Inflammatory macrophage (primary cell): Measurements from ENCODE around the gene PTPRA.

Source experiments
- DNase-seq, 2 donors: peaks; one replicate each; pipeline ENCODE4 v3.0.0-alpha.2; 2020 to 2022

Gene PTPRA

DNA sequence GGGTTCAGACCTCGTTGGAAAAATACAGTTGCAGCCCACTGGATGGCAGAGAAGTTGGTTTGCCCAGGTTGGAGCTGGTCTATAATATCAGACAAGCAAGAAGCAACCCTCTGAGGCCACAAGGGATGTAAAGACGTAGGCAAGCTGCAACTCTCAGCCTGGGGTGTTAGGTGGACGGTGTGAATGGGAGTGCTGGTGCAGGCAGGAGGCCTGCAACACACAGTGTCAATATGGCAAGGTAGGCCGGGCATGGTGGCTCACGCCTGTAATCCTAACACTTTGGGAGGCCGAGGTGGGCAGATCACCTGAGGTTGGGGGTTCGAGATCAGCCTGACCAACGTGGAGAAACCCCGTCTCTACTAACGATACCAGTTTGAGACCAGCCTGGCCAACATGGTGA, 22.2 kb upstream of the PTPRA start:
- DNase-seq = no peak

DNA sequence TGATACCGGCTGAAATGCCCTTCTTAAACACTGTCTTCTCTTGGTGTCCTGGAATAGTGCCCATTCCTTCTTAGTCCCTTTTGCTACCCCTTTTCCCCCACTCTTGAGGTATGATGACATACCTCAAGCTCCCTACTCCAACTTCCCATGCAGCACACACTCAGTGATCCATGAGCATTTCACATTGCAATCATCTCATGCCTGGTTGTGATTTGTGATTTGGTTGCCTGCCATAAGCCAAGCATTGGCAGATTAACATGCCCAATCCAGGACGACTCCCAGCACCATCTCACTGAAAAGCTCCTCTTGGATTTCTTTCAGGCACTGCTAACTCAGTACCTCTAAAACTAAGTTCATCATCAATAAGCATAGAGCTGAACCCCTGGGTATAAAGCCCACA, 14.7 kb upstream of the PTPRA start:
- DNase-seq = no peak

DNA sequence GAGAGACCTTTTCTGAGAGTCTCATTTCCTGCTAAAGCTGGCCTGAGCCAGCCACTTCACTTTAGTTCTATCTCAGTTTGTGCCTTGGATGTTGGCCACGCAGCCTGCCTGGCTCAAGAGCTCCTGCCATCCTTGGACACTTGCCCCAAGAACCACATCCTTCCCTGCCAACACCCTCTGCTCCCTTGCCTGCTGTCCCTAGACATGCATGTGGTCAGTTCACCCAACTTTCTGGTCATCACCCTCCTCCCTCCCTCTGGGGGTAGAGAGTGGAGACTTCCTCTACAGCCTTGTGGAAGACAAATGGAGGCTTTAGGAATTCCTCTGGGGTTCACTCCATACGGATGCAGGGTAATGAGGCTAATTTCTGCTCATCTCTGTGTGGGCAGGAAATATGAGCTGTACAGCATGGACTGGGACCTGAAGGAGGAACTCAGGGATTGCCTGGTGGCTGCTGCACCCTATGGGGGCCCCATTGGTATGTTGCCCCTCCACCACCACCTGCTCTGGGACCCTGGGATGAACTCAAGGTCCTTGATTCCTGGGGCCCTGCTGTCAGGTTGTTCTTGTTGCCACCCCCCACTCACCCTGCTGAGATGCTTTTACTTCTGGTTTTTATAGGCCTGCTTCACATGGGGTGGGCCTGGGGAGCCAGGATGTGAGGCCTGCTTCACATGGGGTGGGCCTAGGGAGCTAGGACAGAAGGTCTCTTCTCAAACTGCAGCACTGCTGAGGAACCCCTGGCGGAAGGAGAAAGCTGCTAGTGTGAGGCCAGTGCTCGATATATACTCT, 13.8 kb upstream of the PTPRA start:
- peak in 1 of 2 donors; percentile 8 for DNase-seq

DNA sequence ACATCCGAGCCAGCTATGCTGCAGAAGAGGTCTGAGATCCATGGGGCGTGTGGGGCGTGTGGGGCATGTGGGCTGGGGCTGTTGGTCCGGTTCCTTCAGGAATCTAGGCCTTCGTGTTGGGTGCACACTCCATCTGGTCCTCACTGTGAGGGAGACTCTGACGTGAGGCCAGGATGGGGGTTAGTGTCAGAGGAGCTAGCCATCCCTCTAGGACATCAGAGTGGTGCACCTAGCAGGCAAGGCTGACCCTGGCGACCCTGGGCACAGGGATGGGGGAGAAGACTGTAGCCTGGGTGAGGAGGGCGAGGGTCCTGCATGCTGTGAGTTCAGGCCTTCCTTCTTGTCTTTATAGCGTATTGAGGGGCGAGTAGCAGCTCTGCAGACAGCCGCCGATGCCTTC, 8.7 kb upstream of the PTPRA start:
- no peak for DNase-seq

DNA sequence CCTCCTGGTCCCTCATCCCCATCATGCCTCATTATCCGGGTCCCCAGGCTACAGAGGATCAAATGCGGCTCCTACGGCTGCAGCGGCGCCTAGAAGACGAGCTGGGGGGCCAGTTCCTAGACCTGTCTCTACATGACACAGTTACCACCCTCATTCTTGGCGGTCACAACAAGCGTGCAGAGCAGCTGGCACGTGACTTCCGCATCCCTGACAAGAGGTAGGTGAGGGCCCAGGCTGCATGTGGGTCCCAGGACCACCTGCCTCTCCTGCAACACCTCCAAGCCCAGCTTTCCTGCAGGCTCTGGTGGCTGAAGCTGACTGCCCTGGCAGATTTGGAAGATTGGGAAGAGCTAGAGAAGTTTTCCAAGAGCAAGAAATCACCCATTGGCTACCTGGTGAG, 8.2 kb upstream of the PTPRA start:
- no peak for DNase-seq

DNA sequence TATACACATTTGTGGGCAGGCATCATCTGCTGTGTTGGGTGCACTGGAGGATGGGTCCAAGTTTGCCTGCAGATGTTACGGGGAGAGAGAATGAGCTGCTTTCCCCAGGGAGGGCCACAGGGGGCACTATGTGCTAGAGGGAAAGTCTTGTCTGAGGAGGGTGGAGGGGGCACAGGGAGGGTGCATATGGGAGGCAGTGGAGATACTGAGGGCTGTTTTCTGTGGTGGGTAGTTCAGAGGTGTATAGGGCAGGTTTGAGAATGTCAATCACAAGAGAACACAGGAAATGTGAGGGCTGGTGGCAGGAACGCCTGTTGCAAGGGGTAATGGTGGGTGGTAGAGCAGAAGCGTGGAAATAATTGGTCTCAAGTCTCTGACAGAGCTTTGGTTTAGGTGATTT, 7.7 kb upstream of the PTPRA start:
- no peak for DNase-seq

DNA sequence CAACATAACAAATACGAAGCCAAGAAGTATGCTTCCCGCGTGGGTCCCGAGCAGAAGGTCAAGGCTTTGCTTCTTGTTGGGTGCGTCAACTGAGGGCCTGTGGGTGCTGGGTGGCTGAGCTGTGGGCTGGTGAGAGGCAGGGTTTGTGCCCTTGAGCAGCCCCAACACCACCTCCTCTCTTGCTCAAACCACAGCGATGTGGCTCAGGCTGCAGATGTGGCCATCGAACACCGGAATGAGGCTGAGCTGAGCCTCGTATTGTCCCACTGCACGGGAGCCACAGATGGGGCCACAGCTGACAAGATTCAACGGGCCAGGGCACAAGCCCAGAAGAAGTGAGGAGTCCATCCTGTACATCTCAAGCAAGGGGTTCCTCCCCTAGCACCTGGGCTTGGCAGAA, 7.0 kb upstream of the PTPRA start:
- no peak for DNase-seq

DNA sequence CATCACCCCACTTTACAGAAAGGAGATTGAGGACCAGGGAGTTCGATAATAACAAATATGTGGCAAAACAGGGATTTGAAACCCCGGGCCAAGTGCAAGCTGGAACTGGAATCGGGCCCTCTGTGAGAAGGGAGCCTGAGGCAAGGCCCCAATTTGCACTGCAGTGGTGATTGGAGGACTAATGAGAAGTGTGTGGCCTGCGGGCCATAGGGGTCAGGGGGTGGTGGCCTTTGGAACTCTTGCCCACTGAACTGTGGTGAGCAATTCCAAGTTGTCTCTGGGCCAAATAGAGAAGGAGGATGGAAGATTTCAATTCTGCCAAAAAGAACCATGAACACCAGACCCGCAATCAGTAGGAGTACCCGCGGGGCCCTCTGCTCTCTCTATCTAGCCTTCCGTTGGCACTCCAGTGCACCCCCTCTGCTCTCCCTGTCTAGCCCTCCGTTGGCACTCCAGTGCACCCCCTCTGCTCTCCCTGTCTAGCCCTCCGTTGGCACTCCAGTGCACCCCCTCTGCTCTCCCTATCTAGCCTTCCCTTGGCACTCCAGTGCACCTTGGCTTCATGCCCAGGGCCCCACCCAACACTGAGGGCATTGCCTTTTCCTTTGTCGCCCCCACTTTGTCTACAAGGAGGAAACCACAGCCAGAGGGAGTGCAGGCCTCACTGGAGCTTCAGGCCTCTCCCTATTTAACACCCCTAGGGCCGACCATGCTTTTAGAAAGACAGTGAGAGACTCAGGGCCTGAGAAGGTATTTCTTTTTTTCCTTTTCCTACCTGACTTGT, 6.0 kb upstream of the PTPRA start:
- peak; percentile 34 to 41 for DNase-seq

DNA sequence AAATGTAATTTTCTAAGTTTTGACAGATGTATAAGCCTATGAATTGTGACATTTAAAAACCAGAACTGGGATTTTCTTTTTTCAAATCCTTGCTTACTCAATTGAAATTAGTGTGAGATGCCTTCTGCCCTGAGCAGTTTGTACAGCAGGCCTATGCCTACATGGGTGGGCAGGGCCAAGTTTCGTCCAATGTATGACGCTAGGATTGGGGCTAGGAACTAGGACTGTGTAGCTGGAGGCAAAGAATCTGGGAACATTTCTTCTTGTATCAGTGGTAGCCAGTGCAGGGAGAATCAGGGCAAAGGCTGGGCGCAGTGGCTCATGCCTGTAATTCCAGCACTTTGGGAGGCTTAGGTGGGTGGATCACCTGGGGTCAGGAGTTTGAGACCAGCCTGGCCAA, 3.9 kb upstream of the PTPRA start:
- DNase-seq = no peak

DNA sequence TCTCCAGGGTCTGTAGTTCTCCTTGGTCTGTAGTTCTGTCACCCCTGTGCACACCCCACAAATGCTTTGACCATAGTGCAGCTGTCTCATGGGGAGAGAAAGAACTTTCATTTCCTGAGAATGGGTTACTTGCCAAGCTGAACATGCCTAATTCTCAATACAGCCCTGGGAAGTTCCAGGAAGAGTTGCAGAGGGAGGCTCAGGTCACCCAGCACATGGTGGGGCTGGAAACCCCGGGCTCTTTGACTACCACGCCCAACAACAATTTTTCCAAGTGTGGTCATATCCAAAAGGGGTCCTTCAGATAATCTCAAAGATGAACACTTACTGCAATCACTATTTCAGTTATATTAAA, 2.2 kb upstream of the PTPRA start:
- no peak for DNase-seq

DNA sequence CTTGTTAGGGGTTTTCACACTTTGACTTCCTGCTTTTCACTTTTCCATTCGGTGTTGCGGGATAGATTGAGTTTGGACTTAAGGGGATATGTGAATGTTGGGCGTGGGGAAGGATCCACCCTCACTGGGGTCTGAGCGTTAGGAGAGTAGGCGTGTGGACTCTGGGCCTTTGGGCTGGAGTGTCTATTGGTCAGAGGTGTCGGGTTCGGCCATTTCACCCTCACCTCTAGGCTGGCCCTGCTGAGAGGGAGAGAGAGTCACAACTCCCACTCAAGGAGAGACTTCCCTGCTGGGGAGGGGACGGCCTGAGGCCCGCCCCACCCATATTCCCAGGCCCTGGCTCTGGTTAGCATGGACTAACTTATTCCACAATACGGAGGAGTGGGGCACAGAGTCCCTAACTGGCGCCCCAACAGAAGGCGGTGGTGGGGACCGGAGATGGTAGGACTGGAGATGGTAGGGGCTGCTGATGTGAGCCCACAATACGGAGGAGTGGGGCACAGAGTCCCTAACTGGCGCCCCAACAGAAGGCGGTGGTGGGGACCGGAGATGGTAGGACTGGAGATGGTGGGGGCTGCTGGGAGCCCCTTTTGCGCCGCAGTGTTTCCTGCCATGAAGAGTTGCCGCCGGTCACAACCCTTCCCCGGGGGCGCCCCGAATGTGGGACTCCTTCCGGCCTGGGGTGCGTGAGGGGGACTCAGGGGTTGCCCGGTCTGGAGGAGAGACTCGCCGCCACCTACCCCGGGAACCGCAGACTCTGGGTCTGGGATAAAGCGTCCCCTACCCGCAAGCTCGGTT, 1.4 kb upstream of the PTPRA start:
- DNase-seq = peak in 1 of 2 donors; percentile 41

DNA sequence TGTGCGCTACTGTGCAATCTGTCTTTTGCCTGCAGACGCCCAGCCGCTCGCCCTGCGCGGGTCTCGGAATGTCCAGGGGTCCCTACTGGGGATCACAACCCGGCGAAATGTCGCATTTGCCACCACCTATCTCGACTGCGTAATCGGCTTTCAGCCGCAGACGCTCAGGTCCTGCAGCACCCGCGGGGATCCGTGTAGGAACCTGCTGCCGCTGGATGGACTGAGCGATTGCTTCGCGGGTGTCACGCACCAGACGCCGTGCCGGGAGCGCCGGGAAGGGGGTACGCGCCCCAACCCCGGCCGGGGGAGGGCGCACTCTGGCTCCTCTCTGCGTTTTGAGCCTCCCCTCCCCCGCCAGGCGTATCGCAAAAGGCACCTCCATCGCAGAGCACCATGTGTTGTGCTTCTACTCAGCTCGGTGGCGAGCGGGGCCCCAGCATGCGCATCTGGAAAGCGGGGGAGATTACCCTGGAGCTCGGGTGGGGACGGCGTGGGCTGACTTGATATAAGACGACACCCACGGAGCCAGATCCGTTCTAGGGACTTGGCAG, 747 bp upstream of the PTPRA start:
- DNase-seq = peak; percentile 62 to 78

DNA sequence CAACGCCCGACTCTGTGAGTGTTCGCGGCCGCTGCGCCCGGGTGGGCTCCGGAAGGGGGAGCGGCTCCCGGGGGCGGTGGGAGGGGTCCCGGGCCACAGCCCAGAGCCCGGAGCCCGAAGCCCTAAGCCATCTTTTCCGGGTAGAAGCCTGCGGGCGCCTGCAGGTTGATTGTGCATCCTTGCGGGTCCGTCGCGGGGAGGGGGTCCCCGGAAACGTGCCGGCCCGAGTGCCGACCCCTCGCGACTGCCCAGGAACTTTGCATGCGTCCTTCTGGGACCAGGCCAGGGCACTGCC, 413 bp downstream of the PTPRA start:
- DNase-seq = peak; percentile 38 to 78

DNA sequence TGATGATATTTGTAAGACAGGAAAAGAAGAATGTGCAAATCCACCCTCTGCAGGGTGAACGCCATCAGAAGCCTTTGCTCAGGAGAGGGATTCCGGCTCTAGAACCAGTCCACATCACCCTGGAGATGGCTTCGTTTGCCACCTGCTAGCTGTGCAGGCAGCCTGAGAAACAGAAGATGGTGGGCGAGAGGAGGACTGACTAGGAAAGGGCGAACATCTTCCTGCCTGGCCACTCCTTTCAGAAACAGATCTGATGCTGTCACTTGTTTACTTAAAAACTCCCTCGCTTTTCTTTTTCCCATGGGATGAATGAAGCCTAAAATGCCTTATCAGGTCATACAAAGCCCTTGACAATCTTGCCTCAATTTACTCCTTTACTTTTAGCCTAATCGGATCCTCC, 1.2 kb downstream of the PTPRA start:
- DNase-seq = peak in 1 of 2 donors; percentile 38

DNA sequence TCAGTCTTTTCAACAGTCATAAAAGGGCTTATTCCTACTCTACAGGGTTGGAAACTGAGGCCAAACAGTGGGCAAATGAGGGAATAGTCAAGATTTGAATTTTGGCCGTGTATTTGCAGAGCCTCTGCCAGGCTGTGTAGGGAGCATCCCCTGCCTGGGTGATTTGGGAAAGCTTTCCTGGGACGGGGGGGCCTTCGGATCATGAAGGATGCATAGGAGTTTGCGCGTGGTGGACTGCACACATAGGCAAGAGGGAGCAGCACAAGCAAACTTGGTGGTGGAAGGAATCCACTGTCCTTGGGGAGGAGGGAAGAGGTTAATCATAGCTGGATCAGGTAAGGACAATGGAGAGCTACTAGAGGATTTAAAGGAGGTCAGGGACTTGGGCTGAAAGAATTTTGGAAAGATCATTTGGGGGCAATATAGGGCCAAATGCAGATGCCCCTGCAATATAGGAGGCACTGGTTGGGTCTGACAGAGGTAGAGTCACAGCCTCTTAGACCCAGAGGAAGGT, 2.5 kb downstream of the PTPRA start:
- DNase-seq = no peak

DNA sequence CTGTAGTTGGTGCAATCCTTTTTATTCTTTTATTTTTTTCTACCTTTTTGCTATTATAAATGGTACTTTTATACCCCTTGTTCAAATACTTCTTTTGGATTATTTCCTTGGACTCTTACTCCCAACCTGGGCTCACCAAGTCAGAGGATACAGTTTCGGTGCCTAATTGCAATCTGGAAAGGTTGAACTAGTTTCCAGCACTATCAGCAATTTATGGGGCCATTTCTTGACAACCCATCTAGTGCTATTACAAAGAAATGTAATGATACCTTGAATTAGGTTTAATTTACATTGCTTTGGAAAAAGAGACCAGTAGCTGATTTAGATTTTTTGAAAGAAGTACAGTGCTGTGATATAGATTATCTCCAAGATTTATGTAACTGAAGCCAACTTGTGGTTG, 5.2 kb downstream of the PTPRA start:
- DNase-seq = no peak

DNA sequence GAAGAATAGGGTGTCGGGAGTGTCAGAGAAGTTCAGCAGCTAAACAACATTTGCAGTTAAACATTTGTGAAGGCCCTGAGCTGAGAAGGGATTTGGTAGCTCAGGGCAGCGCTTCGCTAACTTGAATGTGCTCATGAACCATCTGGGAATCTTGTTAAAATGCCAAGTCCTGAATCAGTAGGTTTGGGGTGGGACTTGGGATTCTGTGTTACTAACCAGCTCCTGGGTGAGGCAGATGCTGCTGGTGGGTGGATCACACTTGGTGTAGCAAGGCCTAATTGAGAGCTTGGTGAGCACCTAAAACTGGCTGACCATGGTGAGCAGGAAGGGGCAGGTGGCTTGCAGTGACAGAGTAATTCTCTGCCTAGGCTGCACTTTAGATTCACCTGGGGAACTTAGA, 5.9 kb downstream of the PTPRA start:
- no peak for DNase-seq

DNA sequence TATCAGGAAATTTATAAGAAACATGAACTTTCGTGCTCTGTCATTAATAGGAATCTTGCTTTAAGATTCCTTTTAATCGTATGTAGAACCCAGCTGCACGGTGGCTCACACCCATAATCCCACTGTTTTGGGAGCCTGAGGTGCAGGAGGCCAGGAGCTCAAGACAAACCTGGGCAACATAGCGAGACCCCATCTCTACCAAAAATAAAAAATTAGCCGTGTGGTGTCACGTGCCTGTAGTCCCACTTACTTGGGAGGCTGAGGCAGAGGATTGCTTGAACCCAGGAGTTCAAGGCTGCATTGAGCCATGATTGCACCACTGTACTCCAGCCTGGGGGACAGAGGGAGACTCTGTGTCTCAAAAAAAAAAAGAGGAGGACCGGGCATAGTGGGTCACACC, 7.4 kb downstream of the PTPRA start:
- no peak for DNase-seq

DNA sequence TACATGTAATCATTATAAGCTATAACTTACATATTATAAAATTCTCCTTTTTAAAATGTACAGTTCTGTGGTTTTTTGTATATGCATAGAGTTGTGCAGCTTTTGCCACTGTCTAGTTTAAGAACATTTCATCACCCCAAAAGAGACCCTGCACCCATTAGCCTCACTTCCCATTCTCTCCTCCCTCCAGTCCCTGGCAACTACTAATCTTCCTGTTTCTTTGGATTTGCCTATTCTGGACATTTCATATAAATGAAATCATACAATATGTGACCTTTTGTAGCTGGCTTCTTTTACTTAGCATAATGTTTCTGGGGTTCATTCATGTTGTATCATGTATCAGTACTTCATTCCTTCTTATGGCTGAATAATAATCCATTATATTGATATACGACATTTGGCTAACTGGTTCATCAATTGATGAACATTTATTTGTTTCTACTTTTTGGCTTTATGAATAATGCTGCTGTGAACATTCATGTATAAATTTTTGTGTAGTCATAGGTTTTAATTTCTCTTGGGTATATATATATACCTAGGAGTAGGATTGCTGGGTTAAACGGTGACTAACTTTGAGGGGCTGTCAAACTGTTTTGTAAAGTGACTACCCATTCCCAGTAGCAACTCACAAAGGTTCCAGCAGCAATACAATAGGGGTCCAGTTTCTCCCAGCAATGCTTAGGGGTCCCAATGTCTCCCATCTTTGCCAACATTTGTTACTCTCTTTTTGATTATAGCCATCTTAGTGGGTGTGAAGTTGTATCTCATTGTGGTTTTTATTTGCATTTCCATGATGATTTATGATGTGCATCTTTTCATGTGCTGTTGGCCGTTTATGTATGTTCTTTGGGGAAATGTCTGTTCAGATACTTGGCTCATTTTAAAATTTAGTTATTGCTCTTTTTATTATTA, 10.7 kb downstream of the PTPRA start:
- peak; percentile 42 to 45 for DNase-seq

DNA sequence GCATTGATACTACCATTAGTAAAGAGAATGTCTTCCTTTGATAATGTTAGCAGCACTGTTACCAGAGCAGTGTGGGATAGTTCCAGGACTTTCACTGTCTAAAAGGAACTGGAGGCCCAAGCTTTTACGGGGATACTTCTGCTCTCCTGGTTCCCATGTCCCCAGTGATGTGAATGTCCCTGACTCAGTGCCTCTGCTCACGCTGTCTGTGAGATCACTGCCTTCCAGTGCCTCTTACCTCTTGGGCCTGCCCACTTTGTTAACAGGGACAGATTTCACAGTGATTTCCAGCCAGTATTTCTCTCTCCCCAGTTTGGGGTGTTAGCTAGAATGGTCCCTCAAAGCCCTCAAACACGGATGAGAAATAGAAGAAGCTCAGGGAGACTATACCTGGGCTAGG, 14.4 kb downstream of the PTPRA start:
- DNase-seq = peak; percentile 42 to 88

DNA sequence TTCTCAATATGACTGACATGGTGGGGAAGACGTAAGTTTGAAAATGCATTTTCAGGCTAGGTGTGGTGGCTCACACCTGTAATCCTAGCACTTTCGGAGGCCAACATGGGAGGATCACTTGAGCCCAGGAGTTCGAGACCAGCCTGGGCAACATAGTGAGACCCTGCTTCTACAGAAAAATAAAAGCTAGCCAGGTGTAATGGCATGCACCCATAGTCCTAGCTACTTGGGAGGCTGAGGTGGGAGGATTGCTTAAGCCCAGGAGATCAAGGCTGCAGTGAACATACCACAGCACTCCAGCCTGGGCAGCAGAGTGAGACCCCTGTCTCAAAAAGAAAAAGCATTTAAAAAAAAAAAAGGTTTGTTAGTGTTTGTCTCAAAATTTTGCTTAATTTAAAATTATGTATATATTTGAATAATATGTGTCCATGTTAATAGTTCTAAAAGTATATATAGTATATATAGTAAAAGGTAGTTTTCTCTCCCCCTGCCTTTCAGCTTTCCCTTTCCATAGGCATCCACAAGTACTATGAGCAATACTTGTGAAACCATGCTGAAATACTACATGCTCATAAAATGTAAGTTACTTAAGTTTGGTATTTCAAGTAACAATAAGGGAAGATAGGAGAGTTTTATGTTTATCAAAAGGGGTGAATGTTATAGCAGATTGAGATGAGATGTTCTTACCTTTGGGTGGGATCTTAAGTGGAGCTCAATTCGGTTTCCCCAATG, 15.1 kb downstream of the PTPRA start:
- peak in 1 of 2 donors; percentile 42 for DNase-seq
